Gastroesophageal sphincter (tissue), 3 donors: ENCODE measurements around the gene DRD4.

Experiments
- CTCF ChIP-seq, 4 experiments: fragments of 200-600 bp in 2 of 4; fragments of 450-650 bp in 2 of 4; sonication (generic) in 1 of 4; IDR thresholded peaks; one replicate each; pipeline ENCODE4 v1.5.1; 2017 to 2019; ENCODE audit warnings: antibody characterized with exemption in 4 of 4, mild to moderate bottlenecking in 2 of 4, moderate library complexity in 2 of 4
- POLR2A ChIP-seq, 2 donors: fragments of 450-650 bp; IDR thresholded peaks; one replicate each; pipeline ENCODE4 v1.6.1; 2017; ENCODE audit warnings: antibody characterized with exemption in 2 of 2, mild to moderate bottlenecking in 2 of 2, moderate library complexity in 1 of 2

GRCh38 chr11:660681-661444 lies 23.8 kb downstream of the DRD4 start:
- TF ChIP-seq CTCF (IDR thresholded peaks at IDR 0.05) (no peak), POLR2A (IDR thresholded peaks at IDR 0.05) (no peak)
